Measurements from ENCODE around the gene ANKRD13D. TPM values are rescaled to one million over a fixed set of nuclear protein-coding genes. Genes with fewer than 3 reads are reported as not detected.
A peak's percentile ranks its signal among the peaks of the same experiment; 100 is the strongest.
"Not testable (repeated sequence)": the region's sequence is repeated elsewhere in the genome, so short reads cannot be mapped to it uniquely, and the experiment has no call there.

Gene ANKRD13D
- total and polyA plus RNA-seq, 8 donors: 18.5 to 96.4 (median 36.8) TPM

- WGBS, 5 donors: 0 to 2% (median 1%) methylated on average over 20 to 53 of the region's 53 CpGs
- H3K4me3 ChIP-seq: peak overlapping the region; percentile 83 to 97 (median 91)
- no peaks in the 10 kb centered on the region for H3K9me3 ChIP-seq
- intact Hi-C loops (cut with DNase I; ENCODE audit: low total_unique reads): no loop called here
- DNase-seq: peak in 1 of 2 donors; percentile 54
- H3K4me1 ChIP-seq: peaks cover 13 to 48% (median 37%) of the 10 kb centered on the region in 4 donors
- H3K27me3 ChIP-seq: no peaks in the 10 kb centered on the region
- TF ChIP-seq, protein P1, sequence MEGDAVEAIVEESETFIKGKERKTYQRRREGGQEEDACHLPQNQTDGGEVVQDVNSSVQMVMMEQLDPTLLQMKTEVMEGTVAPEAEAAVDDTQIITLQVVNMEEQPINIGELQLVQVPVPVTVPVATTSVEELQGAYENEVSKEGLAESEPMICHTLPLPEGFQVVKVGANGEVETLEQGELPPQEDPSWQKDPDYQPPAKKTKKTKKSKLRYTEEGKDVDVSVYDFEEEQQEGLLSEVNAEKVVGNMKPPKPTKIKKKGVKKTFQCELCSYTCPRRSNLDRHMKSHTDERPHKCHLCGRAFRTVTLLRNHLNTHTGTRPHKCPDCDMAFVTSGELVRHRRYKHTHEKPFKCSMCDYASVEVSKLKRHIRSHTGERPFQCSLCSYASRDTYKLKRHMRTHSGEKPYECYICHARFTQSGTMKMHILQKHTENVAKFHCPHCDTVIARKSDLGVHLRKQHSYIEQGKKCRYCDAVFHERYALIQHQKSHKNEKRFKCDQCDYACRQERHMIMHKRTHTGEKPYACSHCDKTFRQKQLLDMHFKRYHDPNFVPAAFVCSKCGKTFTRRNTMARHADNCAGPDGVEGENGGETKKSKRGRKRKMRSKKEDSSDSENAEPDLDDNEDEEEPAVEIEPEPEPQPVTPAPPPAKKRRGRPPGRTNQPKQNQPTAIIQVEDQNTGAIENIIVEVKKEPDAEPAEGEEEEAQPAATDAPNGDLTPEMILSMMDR (IDR thresholded peaks at IDR 0.05): no peak
- TF ChIP-seq POLR2A (IDR thresholded peaks at IDR 0.05): no peak
- no peak for TF ChIP-seq POLR2AphosphoS5 (IDR thresholded peaks at IDR 0.05)
- TF ChIP-seq EP300 (IDR thresholded peaks at IDR 0.05): no peak
- peak overlapping the region; percentile 90 to 99 (median 92) for H3K27ac ChIP-seq
- H3K36me3 ChIP-seq: peaks cover 0 to 10% (median 0%) of the 10 kb centered on the region in 4 donors
Observed at GRCh38 chr11:67317888-67318555, 28.9 kb downstream of the ANKRD13D start.

DNA sequence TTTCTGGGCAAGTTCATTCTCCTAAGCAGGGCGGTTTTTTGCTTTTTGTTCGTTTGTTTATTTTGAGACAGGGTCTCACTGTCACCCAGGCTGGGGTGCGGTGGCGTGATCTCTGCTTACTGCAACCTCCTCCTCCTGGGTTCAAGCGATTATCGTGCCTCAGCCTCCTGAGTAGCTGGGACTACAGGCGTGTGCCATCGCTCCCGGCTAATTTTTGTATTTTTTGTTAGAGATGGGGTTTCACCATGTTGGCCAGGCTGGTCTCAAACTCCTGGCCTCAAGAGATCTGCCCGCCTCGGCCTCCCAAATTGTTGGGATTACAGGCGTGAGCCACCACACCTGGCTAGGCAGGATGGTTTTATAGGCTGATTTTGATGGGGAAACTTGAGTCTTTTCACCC, 29.8 kb downstream of the ANKRD13D start:
- H3K4me3 ChIP-seq: peak overlapping the region in 3 of 4 donors; percentile 89 to 97 (median 93)
- H3K27ac ChIP-seq; H3K36me3 ChIP-seq; H3K9me3 ChIP-seq; DNase-seq; H3K27me3 ChIP-seq; intact Hi-C loops (cut with DNase I; ENCODE audit: low total_unique reads): not testable (repeated sequence)
- WGBS, 5 donors: 87 to 91% (median 89%) methylated on average over 12 of the region's 12 CpGs
- H3K4me1 ChIP-seq: peaks cover 11 to 41% (median 31%) of the 10 kb centered on the region in 4 donors

DNA sequence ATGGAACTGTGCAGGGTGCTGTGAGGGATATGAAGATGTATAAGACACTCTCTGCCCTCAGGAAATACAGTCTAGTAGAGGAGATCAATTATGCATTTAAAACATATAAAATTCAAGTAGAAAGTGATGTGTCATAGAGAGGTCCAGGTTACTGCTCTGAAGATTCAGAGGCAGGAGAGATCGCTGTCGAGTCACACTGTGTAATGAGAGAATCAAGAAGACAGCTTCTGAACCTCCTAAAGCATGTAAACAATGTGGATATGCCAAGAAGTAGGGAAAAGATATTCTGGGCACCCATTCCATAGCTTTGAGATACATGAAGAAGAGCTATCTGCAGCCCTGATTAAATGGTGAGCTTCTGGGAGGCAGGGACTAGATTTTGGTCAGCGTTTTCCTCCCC, 30.9 kb downstream of the ANKRD13D start:
- no peak for DNase-seq
- Histone ChIP-seq H3K4me3 (no peak overlapping the region), H3K9me3 (no peaks in the 10 kb centered on the region), H3K36me3 (peaks cover 0 to 10% (median 3%) of the 10 kb centered on the region in 4 donors), H3K27me3 (no peaks in the 10 kb centered on the region), H3K27ac (no peak overlapping the region), H3K4me1 (peaks cover 11 to 41% (median 28%) of the 10 kb centered on the region in 4 donors)
- TF ChIP-seq EP300 (IDR thresholded peaks at IDR 0.05) (no peak), POLR2A (IDR thresholded peaks at IDR 0.05) (no peak), POLR2AphosphoS5 (IDR thresholded peaks at IDR 0.05) (no peak)
- TF ChIP-seq, protein P1 (IDR thresholded peaks at IDR 0.05): no peak
- 69 to 84% (median 80%) methylated on average over 3 of the region's 3 CpGs for WGBS, 5 donors
- intact Hi-C loops (cut with DNase I; ENCODE audit: low total_unique reads): no loop called here

DNA sequence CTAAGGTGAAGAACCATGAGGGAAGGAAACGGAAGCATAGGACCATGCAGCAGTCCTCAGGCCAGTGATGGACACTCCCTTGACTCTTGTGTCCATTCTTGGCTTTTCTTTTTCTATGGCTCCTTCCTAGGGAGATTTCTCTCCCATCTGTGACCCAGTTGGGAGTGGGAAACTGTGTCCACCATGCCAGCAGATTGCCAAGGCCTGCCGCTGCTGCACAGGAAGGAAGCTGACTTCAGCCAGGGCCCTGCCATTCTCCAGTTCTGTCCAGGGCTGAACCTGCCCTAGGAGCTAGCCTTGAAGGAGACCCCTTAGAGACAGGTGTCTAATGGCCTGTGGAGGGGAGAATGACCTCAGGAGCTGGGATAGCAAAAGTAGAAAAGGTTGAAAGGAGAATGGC, 31.6 kb downstream of the ANKRD13D start:
- Histone ChIP-seq H3K27me3 (no peaks in the 10 kb centered on the region), H3K27ac (no peak overlapping the region), H3K9me3 (no peaks in the 10 kb centered on the region), H3K36me3 (peaks cover 0 to 13% (median 3%) of the 10 kb centered on the region in 4 donors), H3K4me3 (no peak overlapping the region), H3K4me1 (peaks cover 11 to 41% (median 28%) of the 10 kb centered on the region in 4 donors)
- no peak for DNase-seq
- intact Hi-C loops (cut with DNase I; ENCODE audit: low total_unique reads): no loop called here
- 88 to 97% (median 95%) methylated on average over 2 of the region's 2 CpGs for WGBS, 5 donors
- TF ChIP-seq POLR2AphosphoS5 (IDR thresholded peaks at IDR 0.05) (no peak), POLR2A (IDR thresholded peaks at IDR 0.05) (no peak), EP300 (IDR thresholded peaks at IDR 0.05) (no peak)
- TF ChIP-seq, protein P1 (IDR thresholded peaks at IDR 0.05): no peak

DNA sequence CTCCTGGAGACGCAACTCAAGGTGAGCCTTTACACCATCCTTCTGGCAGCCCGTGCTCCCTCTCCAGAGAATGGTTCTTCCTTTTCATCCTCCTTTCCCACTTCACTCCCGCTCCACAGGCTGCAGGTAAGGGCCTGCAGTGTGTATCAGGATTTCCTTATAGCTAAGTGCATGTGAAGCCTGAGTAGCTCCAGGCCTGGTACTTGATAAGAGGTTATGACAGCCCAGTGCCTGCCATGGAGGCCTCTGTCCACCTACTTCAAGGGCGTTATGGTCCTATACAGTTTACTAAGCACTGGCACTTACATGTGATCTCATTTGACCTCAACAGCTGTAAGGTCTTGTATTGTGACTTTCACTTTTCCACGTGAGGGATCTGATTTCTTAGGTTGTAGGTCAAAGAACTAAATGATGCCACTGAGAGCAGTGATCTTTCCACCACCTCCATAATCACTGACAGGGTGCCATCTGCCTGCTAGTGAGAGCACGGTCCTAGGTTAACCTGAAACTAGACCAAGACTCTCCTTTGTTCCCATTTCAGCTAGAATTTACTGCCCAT, 32.3 kb downstream of the ANKRD13D start:
- Histone ChIP-seq H3K27ac (no peak overlapping the region), H3K36me3 (peaks cover 0 to 15% (median 3%) of the 10 kb centered on the region in 4 donors), H3K9me3 (no peaks in the 10 kb centered on the region), H3K4me3 (no peak overlapping the region), H3K4me1 (peaks cover 11 to 38% (median 26%) of the 10 kb centered on the region in 4 donors), H3K27me3 (no peaks in the 10 kb centered on the region)
- no peak for DNase-seq
- intact Hi-C loops (cut with DNase I; ENCODE audit: low total_unique reads): no loop called here
- WGBS, 5 donors: 73 to 77% (median 74%) methylated on average over 6 of the region's 6 CpGs
- TF ChIP-seq EP300 (IDR thresholded peaks at IDR 0.05) (no peak), POLR2A (IDR thresholded peaks at IDR 0.05) (no peak), POLR2AphosphoS5 (IDR thresholded peaks at IDR 0.05) (no peak)
- TF ChIP-seq, protein P1 (IDR thresholded peaks at IDR 0.05): no peak
